GM12865 (cell line): Measurements from ENCODE around the gene CTR9.

Experiments
- DNase-seq: peaks from one replicate; pipeline ENCODE4 v3.0.0; 2010; ENCODE audit warnings: low read depth
- H3K4me3 ChIP-seq: 2 replicates; pipeline ENCODE4 v1.5.1; 2011; ENCODE audit warnings: mild to moderate bottlenecking, low read depth, low read length, control low read depth
- CTCF ChIP-seq: IDR thresholded peaks from 2 replicates; pipeline ENCODE4 v1.5.1; 2011; ENCODE audit warnings: low read length, control low read depth, low read depth, inconsistent platforms; ENCODE audit not compliant: insufficient read depth; ENCODE audit errors: missing control alignments

The CTR9 gene

GRCh38 chr11:10716543-10717259 lies 34.3 kb upstream of the CTR9 start:
- no peak for TF ChIP-seq CTCF
- no peak for DNase-seq

GRCh38 chr11:10719616-10720015 lies 31.4 kb upstream of the CTR9 start:
- no peak for DNase-seq
- TF ChIP-seq CTCF: no peak
- no peak overlapping the region for H3K4me3 ChIP-seq

More at GRCh38 chr11:10716543-10717259, 34.3 kb upstream of the CTR9 start:
- no peak overlapping the region for H3K4me3 ChIP-seq

- no peak overlapping the region for H3K4me3 ChIP-seq
- no peak for TF ChIP-seq CTCF
- DNase-seq: no peak
These were observed 30.1 kb upstream of the CTR9 start for GRCh38 chr11:10720881-10721376.

GRCh38 chr11:10722307-10722706 lies 28.7 kb upstream of the CTR9 start:
- no peak for DNase-seq
- TF ChIP-seq CTCF: no peak
- H3K4me3 ChIP-seq: no peak overlapping the region

- no peak for TF ChIP-seq CTCF
- no peak overlapping the region for H3K4me3 ChIP-seq
- no peak for DNase-seq
These were observed 25.7 kb upstream of the CTR9 start for GRCh38 chr11:10725114-10725906.

- TF ChIP-seq CTCF: no peak
- no peak overlapping the region for H3K4me3 ChIP-seq
These were observed 25.2 kb upstream of the CTR9 start for GRCh38 chr11:10725907-10726253.

More at GRCh38 chr11:10725907-10726253, 25.2 kb upstream of the CTR9 start:
- DNase-seq: no peak
